Heart right ventricle (tissue), 16 donors: Measurements from ENCODE around the gene RPL23. TPM values are rescaled to one million over a fixed set of nuclear protein-coding genes. Genes with fewer than 3 reads are reported as not detected.

Experiments used
- ATAC-seq, 8 donors: fragments of 200-7000 bp; cut with Tn5 transposase; one replicate each; pipeline ENCODE4 v1.9.1; 2020; ENCODE audit warnings: mild to moderate bottlenecking in 8 of 8, moderate library complexity in 8 of 8, moderate number of reproducible peaks in 1 of 8
- DNase-seq, 2 donors: peaks; one replicate each; pipeline ENCODE4 v3.0.0-alpha.2; 2020
- H3K27ac ChIP-seq, 10 donors: fragments of 200-600 bp; sonication (generic) in 2 of 10; one replicate each; pipeline versions ENCODE4 v1.5.0 to v1.8.0; 2020 to 2022; ENCODE audit warnings: mild to moderate bottlenecking in 3 of 10
- H3K27me3 ChIP-seq, 7 donors: fragments of 200-600 bp; one replicate each; pipeline ENCODE4 v1.8.0; 2021 to 2022; ENCODE audit warnings: mild to moderate bottlenecking in 2 of 7
- H3K36me3 ChIP-seq, 9 donors: fragments of 200-600 bp; sonication (generic) in 1 of 9; one replicate each; pipeline versions ENCODE4 v1.5.0 to v1.8.0; 2020 to 2022; ENCODE audit warnings: mild to moderate bottlenecking in 2 of 9
- H3K4me1 ChIP-seq, 9 donors: fragments of 200-600 bp; sonication (generic) in 1 of 9; one replicate each; pipeline versions ENCODE4 v1.5.0 to v1.8.0; 2020 to 2022; ENCODE audit warnings: mild to moderate bottlenecking in 4 of 9
- H3K4me3 ChIP-seq, 10 donors: fragments of 200-600 bp; sonication (generic) in 2 of 10; one replicate each; pipeline versions ENCODE4 v1.5.0 to v1.8.0; 2020 to 2022; ENCODE audit warnings: mild to moderate bottlenecking in 7 of 10, moderate library complexity in 2 of 10
- H3K9me3 ChIP-seq, 11 donors: fragments of 200-600 bp in 10 of 11; sonication (generic) in 2 of 11; one replicate each; pipeline versions ENCODE4 v1.5.0 to v1.8.0; 2013 to 2022; ENCODE audit warnings: mild to moderate bottlenecking in 2 of 11, control low read depth in 1 of 11, moderate library complexity in 1 of 11
- CTCF ChIP-seq, 9 donors: fragments of 200-600 bp; sonication (generic) in 2 of 9; IDR thresholded peaks; one replicate each; pipeline versions ENCODE4 v1.5.0 to v1.8.0; 2021 to 2022; ENCODE audit warnings: antibody characterized with exemption in 9 of 9, mild to moderate bottlenecking in 5 of 9, moderate library complexity in 1 of 9
- WGBS, 2 donors: extraction: QIAGEN DNeasy Blood & Tissue Kit; methylation state at CpG; one replicate each; pipeline ENCODE4 v1.1.7; 2013; ENCODE audit warnings: inconsistent platforms in 1 of 2; 5-methylcytosine and 5-hydroxymethylcytosine counted together
- intact Hi-C, 10 donors: fragments of 100-400 bp; cut with DNase I; formaldehyde crosslinking; loops; one replicate each; pipeline versions ENCODE4 v1.11.1 to v1.14.2; 2022
- long read RNA-seq, 3 donors: library from polyadenylated mRNA; unstranded; transcript quantifications; one replicate each; pipeline ENCODE4 v2.0.0, GENCODE V29; 2020 to 2021
- polyA plus RNA-seq, 2 donors: library from polyadenylated mRNA; stranded (reverse); fragments of 200-250 nt; gene quantifications; one replicate each; pipeline ENCODE4 v1.2.3, GENCODE V29; 2013
- total RNA-seq, 10 donors: library from RNA; stranded (reverse); fragmentation: NEBNext Ultra II Directional in 3 of 10; extraction: Animal tissue kit (Norgen Biotek cat#: 25700) in 3 of 10; gene quantifications; one replicate each; pipeline versions ENCODE4 v1.2.1 to v1.2.4, GENCODE V29; 2021 to 2023
- donor health status: Arrhythmogenic right ventricular cardiomyopathy.
- donor health status: ischemic (EF 13 %, LVEDD 7.1; RV severe dilation, severe dysfunction).
- donor health status: healthy with polysubstance abuse.
- donor health status: DM: no; HTN: yes; CAD: no.
- donor health status: DM: no; HTN: no; CAD: no.
- donor health status: ischemic (EF 25% LVEDD 6.9; RV normal size, moderate dysfunction).
- donor health status: ischemic (EF 25% LVEDD 5.7; RV mildly dilated, moderate dysfunction).
- donor health status: healthy.
- donor health status: DM: yes; HTN: yes; CAD: no.
- donor health status: Ischemic cardiomyopathy.
- donor health status: ischemic (EF 35%, LVEDD 5.7; RV mildly dilated, moderate dysfunction).
- donor health status: nonischemic (EF 11% LVEDD 7.7; RV severe dilation, severe dysfunction).
- donor health status: DM: yes; HTN: yes; CAD: no.
- donor health status: PGD.
- donor health status: ischemic (EF 29% LVEDD 5.4; RV normal size, mild dysfunction).
- donor health status: nonischemic (EF 23%, LVEDD 6.1; RV moderate dilation, normal function).

The RPL23 gene
- total RNA-seq (100 to 1,000 TPM; 725 to 991 (median 835) TPM), polyA plus RNA-seq (1,000 to 10,000 TPM; 1,798 to 2,733 TPM)
- long read RNA-seq, donor 1, transcript RPL23-206 (5 exons, 2,821 nt), result major isoform, 54 of 95 reads
- long read RNA-seq, donor 1, partial matches to known transcripts, result 37 of 95 reads
- long read RNA-seq, donor 1, other reads (novel, unspliced or antisense), result 0 of 95 reads
- long read RNA-seq, donor 2, transcript RPL23-210 (2 exons, 429 nt), result minor isoform, 14 of 124 reads
- long read RNA-seq, donor 2, transcript RPL23-206 (5 exons, 2,821 nt), result major isoform, 55 of 124 reads
- long read RNA-seq, donor 2, partial matches to known transcripts, result 53 of 124 reads
- long read RNA-seq, donor 2, other reads (novel, unspliced or antisense), result 2 of 124 reads
- long read RNA-seq, donor 3, transcript RPL23-206 (5 exons, 2,821 nt), result major isoform, 13 of 18 reads
- long read RNA-seq, donor 3, partial matches to known transcripts, result 2 of 18 reads
- long read RNA-seq, donor 3, other reads (novel, unspliced or antisense), result 3 of 18 reads

GRCh38 chr17:38853292-38854219, at the start of gene RPL23:
TSS of gene RPL23 (minus strand) at chr17:38853721. CDS start at chr17:38853710, 11 bp downstream.
- peak; percentile 95 to 99 (median 98) for ATAC-seq
- Histone ChIP-seq H3K27ac (peak within 1 kb of the TSS; percentile 81 to 98 (median 92)), H3K9me3 (no peaks in the 10 kb centered on the region), H3K4me1 (peaks cover 12 to 43% (median 32%) of the 10 kb centered on the region in 9 donors), H3K36me3 (peaks cover 0 to 43% (median 36%) of the 10 kb centered on the region in 9 donors), H3K27me3 (no peaks in the 10 kb centered on the region), H3K4me3 (peak within 1 kb of the TSS; percentile 48 to 83 (median 67))
- peak; percentile 90 to 98 for DNase-seq
- no peak for TF ChIP-seq CTCF (IDR thresholded peaks at IDR 0.05)
- intact Hi-C loops, result loop anchor here in 6 of 10 donors (1.0 to 10.0 kb wide), 3 partner anchors 28 to 99 kb away; partner anchors contain the start of genes CWC25 (in 5 of the 6) and PSMB3 (in 1 of the 6)
- 0 to 1% methylated on average over 48 of the region's 48 CpGs for WGBS, 2 donors

- no peak for TF ChIP-seq CTCF (IDR thresholded peaks at IDR 0.05)
- Histone ChIP-seq H3K27ac (peak overlapping the region; percentile 20 to 86 (median 59)), H3K4me1 (peaks cover 37 to 88% (median 78%) of the 10 kb centered on the region in 9 donors), H3K27me3 (no peaks in the 10 kb centered on the region), H3K4me3 (peak overlapping the region in 2 of 10 donors; percentile 5), H3K9me3 (no peaks in the 10 kb centered on the region), H3K36me3 (peaks cover 0 to 72% (median 9%) of the 10 kb centered on the region in 9 donors)
- ATAC-seq (peak; percentile 7 to 72 (median 32)), DNase-seq (peak in 1 of 2 donors; percentile 25)
- 24 to 32% methylated on average over 10 of the region's 10 CpGs for WGBS, 2 donors
- intact Hi-C loops, result no loop called here
Measured at GRCh38 chr17:38900978-38901656, 47.6 kb upstream of the RPL23 start.

- no peak for TF ChIP-seq CTCF (IDR thresholded peaks at IDR 0.05)
- Histone ChIP-seq H3K4me1 (peaks cover 37 to 95% (median 80%) of the 10 kb centered on the region in 9 donors), H3K27me3 (no peaks in the 10 kb centered on the region), H3K27ac (peak overlapping the region; percentile 3 to 86 (median 68)), H3K9me3 (no peaks in the 10 kb centered on the region), H3K4me3 (peak overlapping the region in 1 of 10 donors; percentile 13), H3K36me3 (peaks cover 0 to 74% (median 13%) of the 10 kb centered on the region in 9 donors)
- WGBS, 2 donors, result 80 to 87% methylated on average over 5 of the region's 5 CpGs
- ATAC-seq, result no peak
- DNase-seq, result no peak
- intact Hi-C loops, result no loop called here
Measured at GRCh38 chr17:38899421-38899820, 45.9 kb upstream of the RPL23 start.
